Measurements from ENCODE around the gene PEAK1. TPM values are rescaled to one million over a fixed set of nuclear protein-coding genes. Genes with fewer than 3 reads are reported as not detected.

The PEAK1 gene
- total RNA-seq, 1 donor from 2014 or later = 125 TPM

- H3K36me3 Mint-ChIP-seq (ENCODE audit: unreplicated experiment) = no peaks in the 10 kb centered on the region
- H3K4me3 Mint-ChIP-seq (ENCODE audit: unreplicated experiment) = peak overlapping the region; percentile 22
- H3K4me1 Mint-ChIP-seq (ENCODE audit: unreplicated experiment) = peaks cover 31% of the 10 kb centered on the region
Observed at GRCh38 chr15:77083381-77084160, 336.3 kb downstream of the PEAK1 start.

GRCh38 chr15:77081971-77082370 is 337.9 kb downstream of the PEAK1 start:
- Mint-ChIP-seq H3K4me3 (ENCODE audit: unreplicated experiment) (no peak overlapping the region), H3K36me3 (ENCODE audit: unreplicated experiment) (no peaks in the 10 kb centered on the region), H3K27me3 (ENCODE audit: unreplicated experiment) (no peaks in the 10 kb centered on the region), H3K27ac (ENCODE audit: unreplicated experiment) (peak overlapping the region; percentile 64), H3K4me1 (ENCODE audit: unreplicated experiment) (peaks cover 31% of the 10 kb centered on the region), H3K9me3 (ENCODE audit: unreplicated experiment) (no peaks in the 10 kb centered on the region)
- TF ChIP-seq CTCF (IDR thresholded peaks at IDR 0.05) = no peak
- DNase-seq (ENCODE audit: extremely low spot score, unreplicated experiment) = no peak

More at GRCh38 chr15:77083381-77084160, 336.3 kb downstream of the PEAK1 start:
- no peak for DNase-seq (ENCODE audit: extremely low spot score, unreplicated experiment)
- no peak for TF ChIP-seq CTCF (IDR thresholded peaks at IDR 0.05)
- H3K27me3 Mint-ChIP-seq (ENCODE audit: unreplicated experiment) = no peaks in the 10 kb centered on the region
- H3K27ac Mint-ChIP-seq (ENCODE audit: unreplicated experiment) = no peak overlapping the region
- H3K9me3 Mint-ChIP-seq (ENCODE audit: unreplicated experiment) = no peaks in the 10 kb centered on the region

- no peaks in the 10 kb centered on the region for H3K27me3 Mint-ChIP-seq (ENCODE audit: unreplicated experiment)
- no peak for DNase-seq (ENCODE audit: extremely low spot score, unreplicated experiment)
- H3K27ac Mint-ChIP-seq (ENCODE audit: unreplicated experiment) = no peak overlapping the region
- TF ChIP-seq CTCF (IDR thresholded peaks at IDR 0.05) = no peak
- H3K9me3 Mint-ChIP-seq (ENCODE audit: unreplicated experiment) = no peaks in the 10 kb centered on the region
- no peaks in the 10 kb centered on the region for H3K36me3 Mint-ChIP-seq (ENCODE audit: unreplicated experiment)
- no peak overlapping the region for H3K4me3 Mint-ChIP-seq (ENCODE audit: unreplicated experiment)
- peaks cover 5% of the 10 kb centered on the region for H3K4me1 Mint-ChIP-seq (ENCODE audit: unreplicated experiment)
Observed at GRCh38 chr15:77076323-77076915, 343.5 kb downstream of the PEAK1 start.

GRCh38 chr15:77075528-77075927 is 344.4 kb downstream of the PEAK1 start:
- Mint-ChIP-seq H3K36me3 (ENCODE audit: unreplicated experiment) (no peaks in the 10 kb centered on the region), H3K4me1 (ENCODE audit: unreplicated experiment) (peaks cover 4% of the 10 kb centered on the region), H3K27ac (ENCODE audit: unreplicated experiment) (no peak overlapping the region), H3K4me3 (ENCODE audit: unreplicated experiment) (no peak overlapping the region), H3K27me3 (ENCODE audit: unreplicated experiment) (no peaks in the 10 kb centered on the region), H3K9me3 (ENCODE audit: unreplicated experiment) (no peaks in the 10 kb centered on the region)
- DNase-seq (ENCODE audit: extremely low spot score, unreplicated experiment) = no peak
- TF ChIP-seq CTCF (IDR thresholded peaks at IDR 0.05) = no peak

- H3K9me3 Mint-ChIP-seq (ENCODE audit: unreplicated experiment) = no peaks in the 10 kb centered on the region
- H3K4me3 Mint-ChIP-seq (ENCODE audit: unreplicated experiment) = no peak overlapping the region
- no peaks in the 10 kb centered on the region for H3K36me3 Mint-ChIP-seq (ENCODE audit: unreplicated experiment)
- no peak overlapping the region for H3K27ac Mint-ChIP-seq (ENCODE audit: unreplicated experiment)
- DNase-seq (ENCODE audit: extremely low spot score, unreplicated experiment) = no peak
- no peak for TF ChIP-seq CTCF (IDR thresholded peaks at IDR 0.05)
- H3K27me3 Mint-ChIP-seq (ENCODE audit: unreplicated experiment) = no peaks in the 10 kb centered on the region
- peaks cover 10% of the 10 kb centered on the region for H3K4me1 Mint-ChIP-seq (ENCODE audit: unreplicated experiment)
Observed at GRCh38 chr15:77074350-77074749, 345.6 kb downstream of the PEAK1 start.
